CD4-positive, alpha-beta T cell treated with Interleukin-12 subunit alpha and Interleukin-12 subunit beta, for 1 hour (primary cell): ENCODE results near the gene GHRL.

Source experiments
- DNase-seq: peaks from one replicate; pipeline ENCODE4 v3.0.0-alpha.2; 2020

GHRL gene

DNA sequence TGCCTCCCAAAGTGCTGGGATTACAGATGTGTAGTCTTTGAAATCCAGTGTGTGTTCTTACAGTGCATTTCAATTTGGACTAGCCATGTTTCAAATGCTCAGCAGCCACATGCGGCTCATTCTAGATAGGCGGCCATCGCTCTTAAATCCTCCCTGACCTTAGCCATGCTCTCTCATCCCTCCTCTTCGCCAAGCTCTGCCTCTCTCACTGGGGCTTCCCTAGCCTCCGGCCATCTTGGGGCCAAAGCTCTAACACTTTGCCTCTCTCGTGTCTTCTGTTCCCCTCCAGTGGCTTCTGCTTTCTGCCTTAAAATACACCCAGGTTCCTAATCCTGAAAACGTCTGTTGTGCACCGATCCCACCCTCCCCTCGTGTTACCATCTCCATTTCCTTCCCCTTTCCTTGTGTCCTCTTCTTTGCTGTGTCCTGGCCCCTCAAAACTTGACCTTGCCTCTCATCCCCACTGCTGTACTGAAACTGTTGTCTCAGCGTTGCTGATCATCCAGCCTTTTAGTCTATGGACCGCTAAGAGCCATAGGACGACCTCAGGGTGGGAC, 1.4 kb upstream of the GHRL start:
- no peak for DNase-seq

DNA sequence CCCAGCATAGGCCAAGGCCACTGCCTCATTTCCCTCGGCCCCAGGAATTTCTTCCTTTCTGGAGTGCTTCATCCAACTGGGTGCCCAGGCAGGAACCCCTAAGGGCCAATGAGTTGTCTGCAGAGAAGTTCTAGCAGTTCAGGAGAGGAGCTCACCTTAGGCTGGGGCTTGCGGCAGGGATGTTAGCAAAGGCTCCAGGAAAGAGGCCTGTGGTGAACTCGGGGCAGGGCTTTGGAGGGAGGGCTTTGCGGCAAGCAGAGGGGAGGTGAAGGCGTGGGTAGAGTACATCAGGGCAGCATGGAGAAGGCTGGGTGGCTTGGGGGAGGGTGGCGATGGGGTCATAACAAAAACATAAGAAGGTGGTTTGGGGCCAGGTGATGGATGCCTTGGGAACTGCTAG, 1.1 kb downstream of the GHRL start:
- DNase-seq: no peak

DNA sequence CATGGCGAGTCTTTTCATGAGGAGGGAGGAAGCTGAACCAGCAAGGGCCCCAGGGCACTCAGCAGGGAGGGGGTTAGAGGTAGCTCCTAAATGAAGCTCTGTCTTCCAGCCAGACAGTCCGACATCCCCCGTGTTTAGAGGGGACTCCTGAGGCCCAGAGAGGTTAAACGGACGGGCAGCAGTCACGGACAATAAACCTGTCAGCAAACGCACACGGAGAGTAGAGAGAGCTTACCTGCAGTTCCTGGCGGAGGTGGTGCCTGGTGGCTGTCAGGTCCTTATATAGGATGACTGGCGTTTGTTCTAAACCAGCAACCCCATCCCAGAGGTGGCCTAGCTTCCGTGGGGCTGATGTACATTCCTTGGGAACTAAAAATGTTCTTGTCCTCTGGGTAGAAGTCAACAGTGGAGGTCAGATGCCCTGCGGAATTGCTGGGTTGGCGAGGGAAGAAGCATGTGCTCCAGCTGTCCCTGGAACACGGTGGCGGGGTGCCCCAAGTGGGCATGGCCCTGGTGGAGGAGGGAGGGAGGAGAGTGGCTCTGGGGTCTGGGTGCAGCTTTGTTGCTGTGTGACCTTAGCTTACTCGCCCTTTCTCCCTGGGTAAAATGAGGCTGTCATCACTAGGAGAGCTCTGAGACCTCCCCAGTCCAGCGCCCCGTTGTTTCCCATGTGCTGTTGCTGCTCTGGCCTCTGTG, 2.1 kb downstream of the GHRL start:
- DNase-seq: no peak

DNA sequence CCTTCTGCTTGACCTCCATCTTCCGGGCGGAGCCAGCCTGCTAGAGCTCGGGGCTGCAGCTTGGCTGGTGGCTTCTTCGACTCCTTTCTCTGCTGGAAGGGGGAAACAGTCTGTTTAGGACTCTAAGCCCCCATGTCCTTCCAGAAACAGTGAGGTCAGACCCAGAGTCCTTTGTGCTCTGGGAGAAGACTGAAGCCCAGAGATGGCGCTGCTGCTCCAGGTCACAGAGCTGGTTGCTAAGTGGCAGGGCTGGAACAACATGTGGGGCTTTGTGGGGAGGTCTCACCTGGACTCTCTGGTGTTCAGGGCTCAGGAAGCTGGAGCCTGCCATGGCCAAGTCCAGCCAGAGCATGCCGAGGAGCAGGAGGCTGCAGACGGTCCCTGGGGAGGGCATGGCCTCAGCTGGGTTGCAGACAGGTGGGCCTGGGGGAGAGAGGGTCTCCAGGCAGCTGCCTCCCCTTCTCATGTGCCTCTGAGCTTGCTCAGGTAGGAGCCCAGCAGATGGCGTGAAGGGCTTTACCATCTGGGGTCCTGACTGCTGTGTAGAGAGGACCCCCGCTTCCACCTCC, 2.9 kb downstream of the GHRL start:
- DNase-seq: no peak

DNA sequence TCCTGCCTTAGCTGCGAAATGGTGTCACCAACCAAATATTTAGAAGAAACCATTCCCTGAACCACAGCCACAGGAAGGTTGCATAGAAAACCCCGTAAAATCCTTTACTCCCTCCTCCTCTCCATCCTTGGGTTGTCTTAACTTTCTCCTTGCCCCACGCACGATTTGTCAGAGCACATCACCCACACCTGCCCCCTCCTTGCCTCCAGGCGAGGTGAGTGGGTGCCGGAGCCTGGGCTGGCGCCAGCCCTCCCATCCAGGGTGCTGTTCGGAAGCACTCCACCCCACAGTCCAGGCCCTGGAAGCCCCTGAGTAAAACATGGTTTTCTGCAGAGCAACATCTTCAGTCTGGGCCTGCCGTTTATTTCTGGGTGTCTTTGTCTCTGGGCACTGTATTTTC, 3.7 kb downstream of the GHRL start:
- no peak for DNase-seq

DNA sequence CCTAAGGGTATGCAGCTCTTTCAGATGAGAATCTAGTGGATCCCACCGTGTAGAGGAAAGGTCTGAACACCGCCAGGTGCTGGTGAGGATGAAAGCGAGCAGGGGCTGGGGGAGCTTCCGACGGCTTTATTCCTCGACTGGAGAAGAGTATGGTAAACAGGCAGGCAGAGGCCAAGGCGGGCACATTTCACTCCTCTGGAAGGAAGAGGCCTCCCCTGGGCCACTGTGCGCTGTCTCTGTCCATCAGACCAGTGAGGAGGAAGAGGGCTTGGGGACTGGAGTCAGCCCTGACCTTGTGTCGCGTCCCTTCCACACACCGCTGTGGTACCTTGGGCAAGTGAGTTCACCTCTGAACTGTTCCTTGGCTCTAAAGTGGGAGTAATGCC, 4.2 kb downstream of the GHRL start:
- DNase-seq: no peak

DNA sequence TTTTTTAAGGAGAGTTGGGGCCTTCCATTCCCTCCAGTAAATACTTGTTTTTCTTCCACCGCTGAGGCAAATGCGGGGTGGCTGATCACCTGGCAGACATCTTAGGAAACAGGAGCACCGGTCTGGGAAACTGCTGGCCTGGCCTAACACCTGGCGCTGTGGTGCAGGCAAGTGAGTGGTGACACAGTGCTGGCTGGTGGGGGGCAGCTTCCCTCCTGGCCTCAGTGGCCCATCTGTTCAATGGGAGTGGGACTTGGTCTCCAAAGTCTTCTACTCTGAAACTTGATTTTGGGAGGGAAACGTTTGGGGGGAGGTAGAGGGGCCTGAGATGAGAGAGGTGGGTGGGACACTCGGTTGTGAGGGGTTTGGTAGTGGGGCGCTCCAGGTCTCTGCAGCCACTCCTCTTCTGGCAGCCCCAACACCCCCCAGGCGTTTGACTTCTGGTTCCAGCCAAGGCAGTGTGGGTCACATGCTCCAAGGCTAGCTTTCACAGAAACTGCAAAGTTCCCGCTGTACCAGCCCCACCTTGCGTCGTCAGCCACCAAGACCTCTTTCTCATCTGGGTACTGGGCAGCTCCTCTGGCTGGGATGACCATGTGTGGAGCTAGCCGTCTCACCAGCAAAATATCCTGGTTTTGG, 4.7 kb downstream of the GHRL start:
- no peak for DNase-seq

DNA sequence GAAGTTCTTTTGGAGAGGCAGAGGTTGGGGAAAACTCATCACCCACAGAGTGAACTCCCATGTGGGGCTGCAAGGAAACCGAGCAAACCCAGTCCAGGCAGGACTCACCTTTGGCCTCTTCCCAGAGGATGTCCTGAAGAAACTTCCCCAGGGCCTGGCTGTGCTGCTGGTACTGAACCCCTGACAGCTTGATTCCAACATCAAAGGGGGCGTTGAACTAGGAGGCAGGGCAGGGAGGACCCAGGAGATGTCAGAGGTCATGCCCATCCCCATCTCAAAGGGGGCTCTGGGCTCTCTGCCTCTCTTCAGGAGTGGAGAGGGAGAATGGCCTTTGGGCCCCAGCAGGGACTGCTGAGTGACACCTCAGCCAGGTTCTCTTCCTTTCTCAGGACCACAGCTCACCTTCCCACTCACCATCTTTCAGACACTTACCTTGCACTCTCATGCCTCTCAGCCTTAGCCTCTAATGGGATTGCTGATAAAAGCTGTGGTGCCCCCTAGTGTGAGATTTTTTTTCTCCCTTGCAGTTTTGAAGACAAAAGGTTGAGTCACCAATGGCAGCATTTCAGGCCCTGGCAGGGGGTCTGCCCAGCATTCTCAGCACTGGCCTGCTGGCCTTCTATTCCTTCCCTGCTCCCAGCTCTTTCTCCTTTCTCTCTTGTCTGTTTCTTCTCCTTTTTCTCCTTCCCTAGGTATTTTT, 6.0 kb downstream of the GHRL start:
- DNase-seq: peak; percentile 69

DNA sequence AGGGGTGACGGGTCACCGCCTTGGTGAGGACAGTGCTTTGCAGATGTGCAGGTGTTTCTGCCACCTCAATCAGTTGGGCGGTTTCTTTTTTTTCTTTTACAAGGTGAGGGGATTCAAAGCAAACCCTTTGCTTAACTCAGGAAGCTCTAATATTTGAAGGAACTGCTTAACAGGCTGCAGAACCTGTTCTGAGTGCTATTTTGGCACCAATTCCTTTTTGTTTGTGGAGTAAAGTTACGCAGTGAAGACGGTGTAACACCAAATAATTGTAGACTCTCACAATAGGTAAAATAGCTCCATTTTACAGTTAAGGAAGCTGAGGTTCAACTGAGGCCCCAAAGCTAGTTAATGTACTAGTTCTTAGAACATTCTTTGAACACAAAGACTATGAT, 6.6 kb downstream of the GHRL start:
- no peak for DNase-seq

DNA sequence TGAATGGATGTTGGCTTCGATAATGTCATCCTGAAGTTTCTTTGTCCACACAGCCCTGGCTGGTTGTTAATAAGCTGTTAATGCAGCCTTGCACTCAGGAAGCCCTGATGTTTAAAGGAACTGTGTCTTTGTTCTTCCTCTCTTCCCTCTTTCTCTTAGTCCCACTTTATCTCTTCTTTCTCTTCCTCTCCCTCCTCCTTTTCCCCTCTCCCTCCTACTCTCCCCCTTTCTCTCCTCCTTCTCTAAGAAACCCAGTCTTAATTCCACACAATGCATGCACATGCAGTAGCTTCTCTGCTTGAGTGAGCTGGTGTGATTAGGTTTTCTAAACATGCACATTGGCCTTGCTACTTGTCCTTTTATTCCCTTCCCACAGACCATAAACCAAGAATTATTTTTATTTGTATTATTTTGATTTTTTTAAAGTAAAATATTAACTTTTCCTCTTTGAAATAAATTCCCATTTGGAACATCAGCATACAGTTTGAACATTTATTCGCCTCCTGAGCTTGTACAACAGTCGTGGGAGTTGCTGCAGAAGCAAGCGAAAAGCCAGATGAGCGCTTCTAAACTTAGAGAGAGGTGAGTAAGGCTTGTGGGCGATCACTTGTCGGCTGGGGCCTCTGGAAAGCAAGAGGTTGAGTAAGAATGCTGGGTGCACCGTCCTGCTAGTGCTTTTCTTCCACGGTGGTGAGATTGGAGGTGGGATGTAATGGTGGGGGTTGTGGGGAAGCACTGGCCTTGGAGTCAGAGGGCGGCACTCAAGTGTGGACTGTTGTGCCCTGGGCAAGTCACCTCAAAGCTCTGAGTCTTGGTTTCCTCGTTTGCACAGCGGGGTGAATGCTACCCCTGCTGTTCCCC, 7.2 kb downstream of the GHRL start:
- no peak for DNase-seq

DNA sequence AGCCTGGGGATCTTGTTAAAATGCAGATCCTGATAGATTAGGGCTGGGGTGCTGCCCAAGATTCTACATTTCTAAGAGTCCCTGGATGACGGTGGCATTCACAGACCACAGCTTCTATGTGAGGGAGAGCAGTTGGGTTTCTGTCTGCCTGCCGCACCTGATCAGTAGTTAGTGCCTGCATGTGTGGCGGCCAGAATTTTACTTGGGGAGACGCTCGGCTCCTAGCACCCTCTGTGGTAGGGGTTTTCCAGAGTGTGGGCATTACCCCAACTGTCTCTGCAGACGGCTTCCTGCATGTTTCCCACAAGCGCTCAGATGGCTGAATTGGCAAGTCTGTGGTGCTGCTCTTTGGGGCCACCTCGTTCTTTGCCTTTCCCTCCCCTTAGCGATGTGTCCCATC, 8.3 kb downstream of the GHRL start:
- DNase-seq: peak; percentile 73

DNA sequence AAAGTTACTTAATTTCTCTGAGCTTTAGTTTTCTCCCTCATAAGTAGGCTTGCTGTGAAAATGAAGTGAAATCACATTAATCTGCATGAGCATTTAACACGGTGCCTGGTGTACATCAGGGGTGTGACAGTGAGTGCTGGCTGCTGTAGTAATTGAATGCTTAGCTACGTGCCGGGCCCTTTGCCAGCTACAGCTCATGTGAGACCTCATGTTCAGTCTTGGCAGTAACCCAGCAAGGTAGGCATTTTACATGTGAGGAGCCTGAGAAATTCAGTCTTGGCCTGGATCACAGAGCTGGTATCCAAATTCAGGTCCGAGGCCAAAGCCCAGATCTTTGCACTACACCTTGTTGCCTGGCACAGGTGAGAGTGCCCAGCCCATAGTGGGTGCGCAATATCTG, 9.1 kb downstream of the GHRL start:
- DNase-seq: no peak

DNA sequence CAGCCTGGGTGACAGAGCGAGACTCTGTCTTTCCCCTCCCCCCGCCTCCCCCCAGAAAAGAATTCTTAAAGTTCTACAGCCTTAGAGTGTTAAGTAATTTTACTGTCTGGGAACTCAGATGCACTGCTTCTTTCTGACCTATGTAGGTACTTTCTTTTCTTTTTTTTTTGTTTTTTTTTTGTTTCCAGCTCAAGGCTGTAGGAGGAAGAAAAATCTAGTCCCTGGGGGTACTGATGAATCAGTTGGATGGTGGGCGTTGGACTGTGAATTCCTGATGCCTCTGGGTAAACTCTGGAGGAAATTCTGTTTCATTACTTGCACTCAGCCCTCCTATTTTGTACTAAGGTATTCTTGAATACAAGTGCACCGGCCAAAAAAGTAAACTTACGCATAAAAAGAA, 10.8 kb downstream of the GHRL start:
- DNase-seq: no peak

DNA sequence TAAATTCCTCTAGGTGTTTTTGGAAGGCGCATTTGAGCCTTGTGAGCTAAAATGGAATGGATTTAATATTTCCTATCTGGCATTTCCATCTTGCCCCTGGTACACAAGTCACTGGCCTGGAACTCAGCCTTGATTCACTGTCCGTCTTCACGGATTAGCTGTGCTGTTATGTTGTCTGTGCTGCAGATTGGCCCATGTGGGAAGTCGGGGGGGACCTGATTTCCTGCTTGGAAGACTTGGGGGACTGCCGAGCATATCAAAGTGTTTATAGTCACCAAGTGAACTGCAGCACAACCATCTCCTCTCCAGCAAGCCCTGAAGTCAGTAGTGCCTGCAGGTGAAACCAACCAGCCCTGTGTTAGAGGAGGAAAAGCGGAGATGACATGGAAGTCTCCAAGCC, 12.2 kb downstream of the GHRL start:
- DNase-seq: no peak

DNA sequence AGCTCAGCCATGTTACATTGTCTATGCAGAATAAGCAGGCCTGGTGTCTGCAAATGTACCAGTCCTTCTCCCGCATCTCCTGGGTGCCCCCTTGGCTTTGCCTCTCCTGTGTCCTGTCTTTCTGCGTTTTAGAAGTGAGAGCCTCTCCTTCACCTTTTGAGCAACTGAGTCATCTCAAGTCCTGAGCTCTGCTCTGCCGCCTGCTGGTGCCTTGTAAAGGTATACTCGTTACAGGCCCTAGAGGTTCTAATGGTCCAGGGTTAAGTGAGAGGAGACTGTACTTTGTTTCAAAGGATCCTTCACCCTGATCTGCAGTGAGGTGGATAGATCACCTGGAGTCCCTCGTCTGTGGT, 12.6 kb downstream of the GHRL start:
- no peak for DNase-seq

DNA sequence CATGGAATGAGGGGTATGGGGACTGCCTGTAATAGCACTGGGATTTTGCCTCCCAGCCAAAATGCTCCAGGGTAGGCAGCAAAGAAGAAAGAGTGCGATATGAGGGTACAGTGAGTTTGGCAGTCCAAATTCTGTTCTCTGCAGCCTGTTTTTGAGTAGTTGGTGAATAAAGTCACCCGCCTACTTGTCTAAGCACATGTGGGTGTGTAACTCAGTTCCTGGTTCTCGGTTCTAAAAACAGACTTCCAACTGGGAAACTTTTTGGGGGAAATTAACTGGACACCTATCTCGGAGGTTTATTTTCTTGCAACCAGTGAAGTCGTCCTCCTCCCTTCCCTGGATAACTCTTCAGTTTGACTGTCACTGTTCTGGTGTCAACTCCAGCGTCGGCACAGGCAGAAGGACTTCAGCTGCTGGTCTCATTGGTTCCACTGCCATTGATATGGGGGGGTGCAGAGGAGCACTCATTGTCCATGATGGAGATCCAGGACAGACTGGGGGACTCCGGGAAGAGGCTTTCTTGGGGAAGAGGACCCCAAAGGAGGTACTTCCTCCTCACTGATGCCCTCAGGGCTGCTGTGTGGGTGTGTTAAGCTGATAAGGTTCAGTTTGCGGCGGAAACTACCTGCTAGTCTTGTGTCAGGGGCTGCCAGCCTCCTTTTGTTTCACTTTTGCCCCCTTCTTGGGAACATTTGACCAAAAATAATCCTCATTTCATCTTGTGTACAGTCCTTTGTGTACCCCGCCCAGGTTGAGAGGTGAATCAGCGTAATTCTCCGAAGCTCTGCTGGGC, 13.2 kb downstream of the GHRL start:
- DNase-seq: no peak

DNA sequence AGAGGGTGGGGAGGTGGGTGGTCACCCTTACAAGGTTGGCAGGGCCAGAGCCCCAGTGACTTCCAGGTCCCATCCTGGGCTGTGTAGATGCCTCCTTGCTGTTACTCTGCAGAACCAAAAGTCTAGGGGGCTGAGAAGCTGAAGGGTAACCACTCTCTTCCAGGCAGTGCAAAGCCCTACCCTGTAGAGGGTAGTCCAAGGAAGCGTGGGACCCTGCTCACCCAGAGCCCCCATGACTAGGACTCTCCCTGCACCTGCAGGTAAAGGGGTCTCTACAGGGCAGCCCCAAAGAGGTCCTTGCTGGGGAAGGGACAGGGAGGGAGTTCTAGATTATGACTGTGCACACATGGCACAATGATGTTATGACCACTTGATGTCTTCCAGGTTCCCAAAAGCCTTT, 14.2 kb downstream of the GHRL start:
- DNase-seq: no peak

DNA sequence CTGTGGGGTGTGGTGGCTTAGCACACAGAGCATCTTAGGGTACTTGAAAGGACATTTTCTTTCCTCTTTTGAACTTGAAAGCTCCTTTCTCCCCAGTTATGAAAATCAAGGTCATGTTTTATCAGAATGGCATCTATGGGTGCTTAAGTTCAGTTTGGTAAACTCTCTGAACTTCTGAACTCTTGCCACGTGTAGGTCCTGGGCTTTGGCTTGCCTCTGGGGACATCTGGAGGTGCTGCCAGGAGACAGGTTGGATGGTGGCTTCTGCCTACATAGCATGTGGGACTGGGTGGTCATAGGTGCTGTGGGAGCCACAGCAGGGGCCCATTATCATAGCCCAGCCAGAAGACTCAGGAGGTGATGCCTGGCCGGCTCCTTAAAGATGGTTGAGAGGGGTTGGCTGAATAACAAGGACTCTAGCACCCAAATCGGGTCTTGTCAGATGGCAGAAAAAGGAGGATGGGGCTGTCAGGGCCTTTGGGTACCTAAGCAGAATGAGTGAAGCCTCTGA, 15.6 kb downstream of the GHRL start:
- no peak for DNase-seq

DNA sequence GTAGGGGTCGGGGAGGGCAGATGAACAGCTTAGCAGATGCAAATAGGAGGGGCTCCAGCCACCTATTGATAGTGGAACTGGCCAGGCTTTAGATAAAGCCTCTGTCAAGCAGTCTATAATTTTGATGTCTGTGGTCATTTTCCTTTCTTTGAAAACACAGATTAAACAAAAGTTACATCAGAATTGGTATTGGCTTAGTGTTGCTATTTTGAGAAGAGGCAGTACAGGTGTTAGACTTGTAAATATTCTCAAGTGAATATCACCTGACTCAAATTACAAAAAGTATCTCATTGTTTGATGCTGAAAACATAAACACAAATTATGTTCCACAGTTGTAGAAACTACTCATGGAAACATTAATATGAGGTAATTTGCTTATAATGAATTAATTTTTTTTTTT, 18.1 kb downstream of the GHRL start:
- DNase-seq: no peak

DNA sequence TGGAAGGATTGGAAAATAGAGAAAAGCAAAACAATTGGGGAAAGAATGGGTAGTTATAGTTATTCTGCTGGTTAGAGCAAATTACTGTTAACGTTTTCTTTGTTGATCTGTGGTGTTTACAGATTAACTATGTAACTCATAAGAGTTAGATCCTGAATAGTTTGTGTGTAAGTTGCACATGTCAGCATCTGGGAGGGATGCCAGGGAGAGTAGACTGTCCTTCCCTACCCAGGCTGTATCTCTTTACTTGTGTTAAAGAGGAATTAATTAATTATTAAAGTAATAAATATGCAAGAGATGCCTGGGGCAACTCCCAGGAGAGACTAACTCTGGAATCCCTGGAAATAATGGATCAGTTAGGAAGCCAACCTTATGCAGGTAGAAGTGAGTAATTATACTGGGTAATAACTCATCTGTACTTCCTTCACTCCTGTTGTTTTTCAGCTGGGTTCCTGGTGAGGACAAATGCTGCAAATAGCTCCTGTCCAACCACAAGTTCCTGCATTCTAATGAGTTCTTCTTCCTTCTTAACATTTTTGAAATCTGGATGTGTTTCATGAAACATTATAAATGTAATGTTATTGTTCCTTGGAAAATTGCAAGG, 18.9 kb downstream of the GHRL start:
- DNase-seq: no peak

DNA sequence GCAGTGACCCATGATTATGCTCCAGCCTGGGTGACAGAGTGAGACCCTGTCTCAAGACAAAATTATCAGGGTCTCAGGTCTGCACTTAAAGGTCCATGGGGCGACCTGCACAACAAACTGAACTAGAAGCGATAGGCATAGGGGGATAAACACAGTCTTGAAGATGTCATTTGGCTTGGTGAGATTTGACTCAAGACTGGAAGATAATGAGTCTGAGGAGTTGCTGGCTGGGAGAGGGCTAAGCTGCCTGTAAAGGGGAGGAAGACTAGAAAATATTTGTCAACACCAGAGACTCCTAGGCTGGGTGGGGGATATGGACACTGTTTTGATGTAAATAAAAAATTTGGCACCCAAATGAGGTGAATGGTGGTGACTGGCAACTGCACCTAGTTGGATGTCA, 19.8 kb downstream of the GHRL start:
- no peak for DNase-seq
